ENCODE measurements around the gene RXRB. TPM values are rescaled to one million over a fixed set of nuclear protein-coding genes. Genes with fewer than 3 reads are reported as not detected.

The RXRB gene
- total and polyA plus RNA-seq, 2 of the 13 experiments (the other 11 are each of a cell fraction or from before 2014, with no cell fraction given), result 26.7 to 55.7 TPM

DNA sequence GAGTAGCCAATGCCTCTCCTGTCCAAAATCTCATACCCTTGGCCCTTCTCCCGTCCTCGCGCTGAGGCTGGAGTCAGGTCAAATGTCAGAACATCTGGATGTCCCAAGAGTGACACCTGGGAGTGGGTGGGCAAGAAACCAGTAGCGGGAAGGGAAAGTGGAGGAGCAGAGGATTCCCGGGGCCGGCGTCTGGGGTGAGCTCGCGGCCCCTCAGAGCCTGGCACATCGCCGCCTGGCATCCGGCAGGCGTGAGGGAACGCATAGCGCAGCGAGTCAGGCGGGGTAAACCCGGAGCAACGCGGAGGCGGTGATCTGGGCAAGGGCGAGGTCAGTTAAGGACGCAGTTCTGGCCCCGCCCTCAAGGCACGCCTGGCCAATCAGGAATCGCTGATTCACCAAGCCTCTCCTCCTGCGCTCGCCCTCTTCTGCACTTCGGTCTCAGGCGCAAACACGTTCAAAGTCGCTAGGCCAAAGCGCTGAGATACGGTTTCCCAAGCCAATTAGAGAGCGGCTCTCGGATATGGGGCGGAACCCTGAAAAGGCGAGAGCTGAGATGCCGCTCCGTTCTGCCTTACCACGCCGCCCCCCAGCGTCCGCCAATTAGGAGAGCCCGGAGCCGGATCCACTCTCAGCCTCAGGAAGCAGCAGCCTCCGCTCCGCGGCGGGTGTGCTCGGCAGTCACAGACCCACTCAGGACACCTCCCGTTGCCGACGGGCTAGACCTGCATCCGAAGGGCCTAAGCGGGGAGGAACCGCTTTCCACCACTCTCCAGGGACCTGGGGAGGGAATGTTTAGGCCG lies 48.7 kb upstream of the RXRB start (continued):
- TF ChIP-seq ZNF616 (CRISPR knock-in tag; IDR thresholded peaks at IDR 0.05; ENCODE audit: low read depth) (peak; percentile 31; the same call in 1 of the 2 replicates), NCOR1 (IDR thresholded peaks at IDR 0.05; ENCODE audit: borderline replicate concordance, low read length) (peak; percentile 90), NFE2L1 (CRISPR knock-in tag; IDR thresholded peaks at IDR 0.05; ENCODE audit: borderline replicate concordance) (no peak), HDAC2 (CRISPR knock-in tag; IDR thresholded peaks at IDR 0.05) (peak; percentile 46; the same call in 1 of the 2 replicates), ZNF383 (CRISPR knock-in tag; IDR thresholded peaks at IDR 0.05; ENCODE audit: borderline replicate concordance) (0 out of 2 replicates have a peak, but pooled peaks have one; percentile 63), SSRP1 (CRISPR knock-in tag; IDR thresholded peaks at IDR 0.05) (peak; percentile 91; the same call in 1 of the 2 replicates), ZNF850 (CRISPR knock-in tag; conservative IDR thresholded peaks at IDR 0.05) (no peak), ZSCAN12 (CRISPR knock-in tag; IDR thresholded peaks at IDR 0.05) (no peak), IRX3 (CRISPR knock-in tag; IDR thresholded peaks at IDR 0.05; ENCODE audit: borderline replicate concordance, low read depth) (no peak), MBD4 (IDR thresholded peaks at IDR 0.05; ENCODE audit: borderline replicate concordance, low read length) (no peak)
- TF ChIP-seq, protein P1, sequence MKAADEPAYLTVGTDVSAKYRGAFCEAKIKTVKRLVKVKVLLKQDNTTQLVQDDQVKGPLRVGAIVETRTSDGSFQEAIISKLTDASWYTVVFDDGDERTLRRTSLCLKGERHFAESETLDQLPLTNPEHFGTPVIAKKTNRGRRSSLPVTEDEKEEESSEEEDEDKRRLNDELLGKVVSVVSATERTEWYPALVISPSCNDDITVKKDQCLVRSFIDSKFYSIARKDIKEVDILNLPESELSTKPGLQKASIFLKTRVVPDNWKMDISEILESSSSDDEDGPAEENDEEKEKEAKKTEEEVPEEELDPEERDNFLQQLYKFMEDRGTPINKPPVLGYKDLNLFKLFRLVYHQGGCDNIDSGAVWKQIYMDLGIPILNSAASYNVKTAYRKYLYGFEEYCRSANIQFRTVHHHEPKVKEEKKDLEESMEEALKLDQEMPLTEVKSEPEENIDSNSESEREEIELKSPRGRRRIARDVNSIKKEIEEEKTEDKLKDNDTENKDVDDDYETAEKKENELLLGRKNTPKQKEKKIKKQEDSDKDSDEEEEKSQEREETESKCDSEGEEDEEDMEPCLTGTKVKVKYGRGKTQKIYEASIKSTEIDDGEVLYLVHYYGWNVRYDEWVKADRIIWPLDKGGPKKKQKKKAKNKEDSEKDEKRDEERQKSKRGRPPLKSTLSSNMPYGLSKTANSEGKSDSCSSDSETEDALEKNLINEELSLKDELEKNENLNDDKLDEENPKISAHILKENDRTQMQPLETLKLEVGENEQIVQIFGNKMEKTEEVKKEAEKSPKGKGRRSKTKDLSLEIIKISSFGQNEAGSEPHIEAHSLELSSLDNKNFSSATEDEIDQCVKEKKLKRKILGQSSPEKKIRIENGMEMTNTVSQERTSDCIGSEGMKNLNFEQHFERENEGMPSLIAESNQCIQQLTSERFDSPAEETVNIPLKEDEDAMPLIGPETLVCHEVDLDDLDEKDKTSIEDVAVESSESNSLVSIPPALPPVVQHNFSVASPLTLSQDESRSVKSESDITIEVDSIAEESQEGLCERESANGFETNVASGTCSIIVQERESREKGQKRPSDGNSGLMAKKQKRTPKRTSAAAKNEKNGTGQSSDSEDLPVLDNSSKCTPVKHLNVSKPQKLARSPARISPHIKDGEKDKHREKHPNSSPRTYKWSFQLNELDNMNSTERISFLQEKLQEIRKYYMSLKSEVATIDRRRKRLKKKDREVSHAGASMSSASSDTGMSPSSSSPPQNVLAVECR (CRISPR knock-in tag; IDR thresholded peaks at IDR 0.05; ENCODE audit: borderline replicate concordance), result peak; percentile 84
- TF ChIP-seq, protein P2, sequence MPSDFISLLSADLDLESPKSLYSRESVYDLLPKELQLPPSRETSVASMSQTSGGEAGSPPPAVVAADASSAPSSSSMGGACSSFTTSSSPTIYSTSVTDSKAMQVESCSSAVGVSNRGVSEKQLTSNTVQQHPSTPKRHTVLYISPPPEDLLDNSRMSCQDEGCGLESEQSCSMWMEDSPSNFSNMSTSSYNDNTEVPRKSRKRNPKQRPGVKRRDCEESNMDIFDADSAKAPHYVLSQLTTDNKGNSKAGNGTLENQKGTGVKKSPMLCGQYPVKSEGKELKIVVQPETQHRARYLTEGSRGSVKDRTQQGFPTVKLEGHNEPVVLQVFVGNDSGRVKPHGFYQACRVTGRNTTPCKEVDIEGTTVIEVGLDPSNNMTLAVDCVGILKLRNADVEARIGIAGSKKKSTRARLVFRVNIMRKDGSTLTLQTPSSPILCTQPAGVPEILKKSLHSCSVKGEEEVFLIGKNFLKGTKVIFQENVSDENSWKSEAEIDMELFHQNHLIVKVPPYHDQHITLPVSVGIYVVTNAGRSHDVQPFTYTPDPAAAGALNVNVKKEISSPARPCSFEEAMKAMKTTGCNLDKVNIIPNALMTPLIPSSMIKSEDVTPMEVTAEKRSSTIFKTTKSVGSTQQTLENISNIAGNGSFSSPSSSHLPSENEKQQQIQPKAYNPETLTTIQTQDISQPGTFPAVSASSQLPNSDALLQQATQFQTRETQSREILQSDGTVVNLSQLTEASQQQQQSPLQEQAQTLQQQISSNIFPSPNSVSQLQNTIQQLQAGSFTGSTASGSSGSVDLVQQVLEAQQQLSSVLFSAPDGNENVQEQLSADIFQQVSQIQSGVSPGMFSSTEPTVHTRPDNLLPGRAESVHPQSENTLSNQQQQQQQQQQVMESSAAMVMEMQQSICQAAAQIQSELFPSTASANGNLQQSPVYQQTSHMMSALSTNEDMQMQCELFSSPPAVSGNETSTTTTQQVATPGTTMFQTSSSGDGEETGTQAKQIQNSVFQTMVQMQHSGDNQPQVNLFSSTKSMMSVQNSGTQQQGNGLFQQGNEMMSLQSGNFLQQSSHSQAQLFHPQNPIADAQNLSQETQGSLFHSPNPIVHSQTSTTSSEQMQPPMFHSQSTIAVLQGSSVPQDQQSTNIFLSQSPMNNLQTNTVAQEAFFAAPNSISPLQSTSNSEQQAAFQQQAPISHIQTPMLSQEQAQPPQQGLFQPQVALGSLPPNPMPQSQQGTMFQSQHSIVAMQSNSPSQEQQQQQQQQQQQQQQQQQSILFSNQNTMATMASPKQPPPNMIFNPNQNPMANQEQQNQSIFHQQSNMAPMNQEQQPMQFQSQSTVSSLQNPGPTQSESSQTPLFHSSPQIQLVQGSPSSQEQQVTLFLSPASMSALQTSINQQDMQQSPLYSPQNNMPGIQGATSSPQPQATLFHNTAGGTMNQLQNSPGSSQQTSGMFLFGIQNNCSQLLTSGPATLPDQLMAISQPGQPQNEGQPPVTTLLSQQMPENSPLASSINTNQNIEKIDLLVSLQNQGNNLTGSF (CRISPR knock-in tag; IDR thresholded peaks at IDR 0.05), result 0 out of 2 replicates have a peak, but pooled peaks have one; percentile 24
- TF ChIP-seq, protein P3, sequence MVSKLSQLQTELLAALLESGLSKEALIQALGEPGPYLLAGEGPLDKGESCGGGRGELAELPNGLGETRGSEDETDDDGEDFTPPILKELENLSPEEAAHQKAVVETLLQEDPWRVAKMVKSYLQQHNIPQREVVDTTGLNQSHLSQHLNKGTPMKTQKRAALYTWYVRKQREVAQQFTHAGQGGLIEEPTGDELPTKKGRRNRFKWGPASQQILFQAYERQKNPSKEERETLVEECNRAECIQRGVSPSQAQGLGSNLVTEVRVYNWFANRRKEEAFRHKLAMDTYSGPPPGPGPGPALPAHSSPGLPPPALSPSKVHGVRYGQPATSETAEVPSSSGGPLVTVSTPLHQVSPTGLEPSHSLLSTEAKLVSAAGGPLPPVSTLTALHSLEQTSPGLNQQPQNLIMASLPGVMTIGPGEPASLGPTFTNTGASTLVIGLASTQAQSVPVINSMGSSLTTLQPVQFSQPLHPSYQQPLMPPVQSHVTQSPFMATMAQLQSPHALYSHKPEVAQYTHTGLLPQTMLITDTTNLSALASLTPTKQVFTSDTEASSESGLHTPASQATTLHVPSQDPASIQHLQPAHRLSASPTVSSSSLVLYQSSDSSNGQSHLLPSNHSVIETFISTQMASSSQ (IDR thresholded peaks at IDR 0.05; ENCODE audit: low read depth), result 0 out of 2 replicates have a peak, but pooled peaks have one; percentile 38
- TF ChIP-seq, protein P3 (CRISPR knock-in tag; IDR thresholded peaks at IDR 0.05; ENCODE audit: borderline replicate concordance), result peak; percentile 39
